A673 (cell line): ENCODE measurements around the gene INO80B. TPM values are rescaled to one million over a fixed set of nuclear protein-coding genes. Genes with fewer than 3 reads are reported as not detected.

Experiments
- BruUV-seq: library from RNA; stranded (reverse); fragments of 400-500 nt; replicated peaks from 2 replicates; lab custom pipeline; 2021; lab: Mats Ljungman, UMichigan
- CTCF ChIA-PET: fragments of 300-600 bp; sonication (Branson Sonifier 250); formaldehyde crosslinking; loops from one replicate; lab custom pipeline; 2022; ENCODE audit warnings: antibody characterized with exemption; lab: Charles Lee
- POLR2A ChIA-PET: fragments of 300-600 bp; sonication (Branson Sonifier 250); formaldehyde crosslinking; loops from one replicate; lab custom pipeline; 2022; ENCODE audit warnings: antibody characterized with exemption; ENCODE audit not compliant: low non-redundant PET; lab: Charles Lee
- DNase-seq: peaks from one replicate; pipeline ENCODE4 v3.0.0-alpha.2; 2015; ENCODE audit warnings: low spot score
- H3K27ac ChIP-seq: fragments of 200-600 bp; sonication (generic); 2 replicates; pipeline ENCODE4 v1.5.1; 2016; ENCODE audit warnings: mixed run types, low read depth, mild to moderate bottlenecking, mixed read lengths, antibody characterized with exemption, low read length; ENCODE audit not compliant: poor library complexity, severe bottlenecking
- H3K27me3 ChIP-seq: fragments of 200-600 bp; sonication (generic); replicated peaks from 2 replicates; pipeline ENCODE4 v1.6.1; 2017; ENCODE audit warnings: mixed run types, low read depth, mild to moderate bottlenecking, mixed read lengths, antibody characterized with exemption, low read length; ENCODE audit not compliant: insufficient read depth, poor library complexity
- H3K36me3 ChIP-seq: fragments of 200-600 bp; sonication (generic); 2 replicates; pipeline ENCODE4 v1.6.1; 2016; ENCODE audit warnings: mixed run types, mild to moderate bottlenecking, mixed read lengths, antibody characterized with exemption, low read length; ENCODE audit not compliant: insufficient read depth, poor library complexity, severe bottlenecking
- H3K4me1 ChIP-seq: fragments of 200-600 bp; sonication (generic); 2 replicates; pipeline ENCODE4 v1.6.1; 2017; ENCODE audit warnings: mixed run types, mild to moderate bottlenecking, mixed read lengths, antibody characterized with exemption, low read length; ENCODE audit not compliant: insufficient read depth, poor library complexity, severe bottlenecking
- H3K4me3 ChIP-seq: fragments of 200-600 bp; sonication (generic); 2 replicates; pipeline ENCODE4 v1.5.1; 2016; ENCODE audit warnings: low read depth, mixed run types, mild to moderate bottlenecking, mixed read lengths, low read length; ENCODE audit not compliant: poor library complexity, severe bottlenecking
- H3K9me3 ChIP-seq: fragments of 200-600 bp; sonication (generic); 2 replicates; pipeline ENCODE4 v1.6.1; 2016; ENCODE audit warnings: mixed run types, low read depth, mild to moderate bottlenecking, mixed read lengths, antibody characterized with exemption, low read length; ENCODE audit not compliant: poor library complexity, severe bottlenecking
- CTCF ChIP-seq: fragments of 300-800, 200-600 bp; sonication (generic); conservative IDR thresholded peaks from 2 replicates; pipeline ENCODE4 v1.5.1; 2017; ENCODE audit warnings: low read depth, mild to moderate bottlenecking, antibody characterized with exemption, low read length, moderate library complexity, mixed read lengths
- EZH2 ChIP-seq: fragments of 200-600 bp; sonication (generic); IDR thresholded peaks from 2 replicates; pipeline ENCODE4 v1.6.1; 2017; ENCODE audit warnings: borderline replicate concordance, low read depth, mild to moderate bottlenecking, mixed read lengths, antibody characterized with exemption, low read length; ENCODE audit not compliant: poor library complexity, severe bottlenecking
- intact Hi-C: fragments of 100-400 bp; cut with micrococcal nuclease; formaldehyde crosslinking; loops from one replicate; pipeline ENCODE4 v1.10.0; 2022; ENCODE audit not compliant: unreplicated experiment
- total RNA-seq: library from RNA; stranded (reverse); gene quantifications from 2 replicates; pipeline ENCODE4 v1.2.3, GENCODE V29; 2021

INO80B gene
- total RNA-seq, 1 experiment from 2014 or later: 29.9 TPM

- Histone ChIP-seq H3K9me3 (no peaks in the 10 kb centered on the region), H3K4me3 (no peak overlapping the region), H3K4me1 (peaks cover 43% of the 10 kb centered on the region), H3K27me3 (no peaks in the 10 kb centered on the region), H3K36me3 (peaks cover 6% of the 10 kb centered on the region), H3K27ac (peak overlapping the region; percentile 25)
- no peak for DNase-seq
- ChIA-PET POLR2A (no interaction called here), CTCF (no interaction called here)
- no TSS peak for BruUV-seq
- intact Hi-C loops: no loop called here
- no peak for TF ChIP-seq EZH2
- TF ChIP-seq CTCF: no peak
Measured at GRCh38 chr2:74436111-74436805, 18.6 kb upstream of the INO80B start.

GRCh38 chr2:74436848-74437695 lies 17.8 kb upstream of the INO80B start:
- DNase-seq: peak; percentile 70
- no peaks in the 10 kb centered on the region for H3K9me3 ChIP-seq
- peak overlapping the region; percentile 25 for H3K27ac ChIP-seq
- intact Hi-C loops: no loop called here
- POLR2A ChIA-PET: no interaction called here
- BruUV-seq: no TSS peak
- peaks cover 43% of the 10 kb centered on the region for H3K4me1 ChIP-seq
- TF ChIP-seq CTCF (no peak), EZH2 (no peak)
- H3K36me3 ChIP-seq: no peaks in the 10 kb centered on the region
- CTCF ChIA-PET: no interaction called here
- H3K27me3 ChIP-seq: no peaks in the 10 kb centered on the region
- no peak overlapping the region for H3K4me3 ChIP-seq

DNA sequence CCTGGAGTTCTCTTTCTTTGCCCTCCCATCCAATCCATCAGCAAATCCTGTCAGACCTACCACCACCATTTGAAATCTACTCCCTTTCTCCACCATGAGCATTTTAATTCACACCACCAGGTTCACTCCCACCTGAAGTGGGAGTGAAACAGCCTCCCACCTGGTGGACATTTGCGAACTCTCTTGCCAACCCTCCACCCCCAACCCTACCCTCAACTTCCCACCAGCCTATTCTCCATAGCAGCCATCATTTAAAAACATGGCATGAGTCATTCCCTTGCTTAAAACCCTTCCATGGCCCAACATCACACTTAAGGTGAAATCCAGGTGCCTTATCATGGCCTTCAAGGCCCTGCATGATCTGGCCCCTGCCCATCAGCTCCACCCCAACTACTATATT lies 16.6 kb upstream of the INO80B start:
- no peak overlapping the region for H3K4me3 ChIP-seq
- intact Hi-C loops: no loop called here
- DNase-seq: no peak
- peaks cover 43% of the 10 kb centered on the region for H3K4me1 ChIP-seq
- ChIA-PET CTCF (interaction anchor here (1.1 kb wide), 1 partner anchor 27 kb away, joined by 3 read pairs; the partner anchor contains the start of gene MOGS), POLR2A (no interaction called here)
- BruUV-seq: no TSS peak
- TF ChIP-seq CTCF (no peak), EZH2 (no peak)
- H3K27ac ChIP-seq: no peak overlapping the region
- H3K36me3 ChIP-seq: no peaks in the 10 kb centered on the region
- H3K9me3 ChIP-seq: no peaks in the 10 kb centered on the region
- no peaks in the 10 kb centered on the region for H3K27me3 ChIP-seq
